ENCODE results near the gene OR8J3. TPM values are rescaled to one million over a fixed set of nuclear protein-coding genes. Genes with fewer than 3 reads are reported as not detected.

Gene OR8J3
- total and polyA plus RNA-seq, 2 donors (not counting 1 experiment from before 2014, with no cell fraction given), result not detected

- TF ChIP-seq CTCF (conservative IDR thresholded peaks at IDR 0.05 in 1 of 2, IDR thresholded peaks at IDR 0.05 in 1 of 2; ENCODE audit: low read depth in 1 of 2, low read length in 2 of 2), result no peak
- TF ChIP-seq EZH2 (IDR thresholded peaks at IDR 0.05; ENCODE audit: low read length, missing control alignments), result no peak
These were observed 36.3 kb upstream of the OR8J3 start, which contains the start of gene OR5J2 for GRCh38 chr11:56176318-56176717. OR5J2 (plus strand) TSS chr11:56176618; CDS start chr11:56176618, 0 bp downstream.

GRCh38 chr11:56172256-56172830 is 32.3 kb upstream of the OR8J3 start:
- no peak overlapping the region for H3K27ac ChIP-seq (ENCODE audit: insufficient read depth, low read length)
- H3K27me3 ChIP-seq (ENCODE audit: control insufficient read depth, insufficient read depth, low read length), result no peaks in the 10 kb centered on the region
- H3K9me3 ChIP-seq (ENCODE audit: control insufficient read depth, insufficient read depth, low read depth, low read length), result no peaks in the 10 kb centered on the region
- no peak overlapping the region for H3K4me3 ChIP-seq (replicated peaks in 1 of 4; ENCODE audit: control extremely low read depth in 1 of 4, insufficient read depth in 1 of 4, low read depth in 3 of 4, low read length in 4 of 4)
- no peak overlapping the region for H3K9ac ChIP-seq (ENCODE audit: insufficient read depth, low read length)
- no peak overlapping the region for H2AFZ ChIP-seq (ENCODE audit: low read length)
- no peak for DNase-seq (ENCODE audit: low read depth in 2 of 2)
- no peak overlapping the region for H3K4me2 ChIP-seq (ENCODE audit: extremely low read depth, insufficient read depth, low read length)
- no peaks in the 10 kb centered on the region for H3K79me2 ChIP-seq (ENCODE audit: control insufficient read depth, insufficient read depth, low read length)
- no peaks in the 10 kb centered on the region for H4K20me1 ChIP-seq (ENCODE audit: control insufficient read depth, extremely low read depth, insufficient read depth, low read length)
- H3K36me3 ChIP-seq (ENCODE audit: control insufficient read depth, insufficient read depth, low read length), result no peaks in the 10 kb centered on the region
- H3K4me1 ChIP-seq (ENCODE audit: control insufficient read depth, extremely low read depth, insufficient read depth, low read length), result no peaks in the 10 kb centered on the region
- TF ChIP-seq CTCF (conservative IDR thresholded peaks at IDR 0.05 in 1 of 2, IDR thresholded peaks at IDR 0.05 in 1 of 2; ENCODE audit: low read depth in 1 of 2, low read length in 2 of 2) (no peak), EZH2 (IDR thresholded peaks at IDR 0.05; ENCODE audit: low read length, missing control alignments) (no peak)

More at GRCh38 chr11:56176318-56176717, 36.3 kb upstream of the OR8J3 start, which contains the start of gene OR5J2:
- Histone ChIP-seq H2AFZ (ENCODE audit: low read length) (no peak within 1 kb of the TSS), H4K20me1 (ENCODE audit: control insufficient read depth, extremely low read depth, insufficient read depth, low read length) (no peaks in the 10 kb centered on the region), H3K4me2 (ENCODE audit: extremely low read depth, insufficient read depth, low read length) (no peak within 1 kb of the TSS), H3K27me3 (ENCODE audit: control insufficient read depth, insufficient read depth, low read length) (no peaks in the 10 kb centered on the region), H3K4me3 (replicated peaks in 1 of 4; ENCODE audit: control extremely low read depth in 1 of 4, insufficient read depth in 1 of 4, low read depth in 3 of 4, low read length in 4 of 4) (no peak within 1 kb of the TSS), H3K79me2 (ENCODE audit: control insufficient read depth, insufficient read depth, low read length) (no peaks in the 10 kb centered on the region), H3K4me1 (ENCODE audit: control insufficient read depth, extremely low read depth, insufficient read depth, low read length) (no peaks in the 10 kb centered on the region), H3K9ac (ENCODE audit: insufficient read depth, low read length) (no peak within 1 kb of the TSS), H3K27ac (ENCODE audit: insufficient read depth, low read length) (no peak within 1 kb of the TSS), H3K9me3 (ENCODE audit: control insufficient read depth, insufficient read depth, low read depth, low read length) (no peaks in the 10 kb centered on the region), H3K36me3 (ENCODE audit: control insufficient read depth, insufficient read depth, low read length) (no peaks in the 10 kb centered on the region)
- no peak for DNase-seq (ENCODE audit: low read depth in 2 of 2)

- Histone ChIP-seq H4K20me1 (ENCODE audit: control insufficient read depth, extremely low read depth, insufficient read depth, low read length) (no peaks in the 10 kb centered on the region), H2AFZ (ENCODE audit: low read length) (no peak overlapping the region), H3K79me2 (ENCODE audit: control insufficient read depth, insufficient read depth, low read length) (no peaks in the 10 kb centered on the region), H3K9ac (ENCODE audit: insufficient read depth, low read length) (no peak overlapping the region), H3K4me3 (replicated peaks in 1 of 4; ENCODE audit: control extremely low read depth in 1 of 4, insufficient read depth in 1 of 4, low read depth in 3 of 4, low read length in 4 of 4) (no peak overlapping the region), H3K9me3 (ENCODE audit: control insufficient read depth, insufficient read depth, low read depth, low read length) (no peaks in the 10 kb centered on the region), H3K36me3 (ENCODE audit: control insufficient read depth, insufficient read depth, low read length) (no peaks in the 10 kb centered on the region), H3K27ac (ENCODE audit: insufficient read depth, low read length) (no peak overlapping the region), H3K4me2 (ENCODE audit: extremely low read depth, insufficient read depth, low read length) (no peak overlapping the region), H3K27me3 (ENCODE audit: control insufficient read depth, insufficient read depth, low read length) (no peaks in the 10 kb centered on the region), H3K4me1 (ENCODE audit: control insufficient read depth, extremely low read depth, insufficient read depth, low read length) (no peaks in the 10 kb centered on the region)
- TF ChIP-seq EZH2 (IDR thresholded peaks at IDR 0.05; ENCODE audit: low read length, missing control alignments), result no peak
- no peak for TF ChIP-seq CTCF (conservative IDR thresholded peaks at IDR 0.05 in 1 of 2, IDR thresholded peaks at IDR 0.05 in 1 of 2; ENCODE audit: low read depth in 1 of 2, low read length in 2 of 2)
- DNase-seq (ENCODE audit: low read depth in 2 of 2), result no peak
These were observed 23.8 kb upstream of the OR8J3 start for GRCh38 chr11:56163804-56164203.
